Effector memory CD4-positive, alpha-beta T cell (primary cell): ENCODE measurements around the gene MYH14.
"Not testable (repeated sequence)": the region's sequence is repeated elsewhere in the genome, so short reads cannot be mapped to it uniquely, and the experiment has no call there.

Source experiments
- DNase-seq, 3 donors: peaks; one replicate each; pipeline ENCODE4 v3.0.0-alpha.2; 2020
- H3K27ac ChIP-seq: 2 replicates; pipeline ENCODE4 v1.7.0; 2013; ENCODE audit warnings: mild to moderate bottlenecking, low read length, moderate library complexity; ENCODE audit not compliant: insufficient read depth, poor library complexity, severe bottlenecking
- H3K27me3 ChIP-seq: replicated peaks from 2 replicates; pipeline ENCODE4 v1.7.0; 2013; ENCODE audit warnings: mild to moderate bottlenecking, low read length; ENCODE audit not compliant: insufficient read depth, control insufficient read depth, poor library complexity, severe bottlenecking
- H3K36me3 ChIP-seq: 2 replicates; pipeline ENCODE4 v1.7.0; 2013; ENCODE audit warnings: mild to moderate bottlenecking, low read length, moderate library complexity; ENCODE audit not compliant: control insufficient read depth, insufficient read depth
- H3K4me1 ChIP-seq: 2 replicates; pipeline ENCODE4 v1.7.0; 2013; ENCODE audit warnings: low read length, mild to moderate bottlenecking; ENCODE audit not compliant: control insufficient read depth, insufficient read depth, poor library complexity, severe bottlenecking
- H3K4me3 ChIP-seq: 2 replicates; pipeline ENCODE4 v1.7.0; 2013; ENCODE audit warnings: low read length, low read depth, mild to moderate bottlenecking; ENCODE audit not compliant: insufficient read depth, poor library complexity, severe bottlenecking
- H3K9me3 ChIP-seq: 2 replicates; pipeline ENCODE4 v1.7.0; 2013; ENCODE audit warnings: mild to moderate bottlenecking, low read length, moderate library complexity; ENCODE audit not compliant: control insufficient read depth

The MYH14 gene

DNA sequence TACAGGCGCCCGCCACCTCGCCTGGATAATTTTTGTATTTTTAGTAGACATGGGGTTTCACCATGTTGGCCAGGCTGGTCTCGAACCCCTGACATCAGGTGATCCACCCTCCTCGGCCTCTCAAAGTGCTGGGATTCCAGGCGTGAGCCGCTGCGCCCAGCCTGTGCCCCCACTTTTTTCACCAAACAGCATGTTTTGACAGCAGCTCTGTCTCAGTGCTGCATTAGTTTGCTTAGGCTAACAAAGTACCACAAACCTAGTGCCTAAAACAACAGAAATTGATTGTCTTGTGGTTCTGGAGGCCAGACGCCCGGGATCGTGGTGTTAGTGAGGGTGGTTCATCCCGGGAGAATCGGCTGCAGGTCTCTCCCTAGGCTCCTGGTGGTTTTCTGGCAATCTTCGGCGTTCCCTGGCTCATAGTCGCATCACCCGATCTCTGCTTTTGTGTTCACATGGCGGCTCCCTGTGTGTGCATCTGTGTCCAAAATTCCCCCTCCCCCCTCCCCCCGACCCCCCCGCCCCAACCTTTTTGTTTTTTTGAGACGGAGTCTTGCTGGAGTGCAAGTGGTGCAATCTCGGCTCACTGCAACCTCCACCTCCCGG lies 30.0 kb downstream of the MYH14 start:
- Histone ChIP-seq H3K4me1 (no peaks in the 10 kb centered on the region), H3K27ac (no peak overlapping the region), H3K9me3 (no peaks in the 10 kb centered on the region), H3K36me3 (no peaks in the 10 kb centered on the region), H3K27me3 (no peaks in the 10 kb centered on the region), H3K4me3 (no peak overlapping the region)
- no peak for DNase-seq

DNA sequence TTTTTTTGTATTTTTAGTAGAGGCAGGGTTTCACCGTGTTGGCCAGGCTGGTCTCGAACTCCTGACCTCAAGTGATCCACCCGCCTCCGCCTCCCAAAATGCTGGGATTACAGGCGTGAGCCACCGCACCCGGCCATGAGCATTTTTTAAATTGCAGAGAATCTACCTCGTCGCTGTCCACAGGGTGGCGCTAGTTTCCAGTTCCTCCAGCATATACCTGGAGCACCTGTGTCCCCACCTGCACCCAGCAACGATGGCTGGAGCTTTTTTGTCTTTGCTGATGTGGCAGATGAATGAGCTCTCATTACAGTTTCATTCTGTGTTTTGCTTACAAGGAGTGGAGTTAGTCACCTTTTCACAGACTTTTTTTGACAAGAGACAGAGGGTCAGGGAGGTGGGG lies 34.1 kb downstream of the MYH14 start:
- H3K36me3 ChIP-seq, H3K4me1 ChIP-seq, H3K4me3 ChIP-seq, H3K9me3 ChIP-seq, DNase-seq, H3K27ac ChIP-seq, H3K27me3 ChIP-seq: not testable (repeated sequence)

DNA sequence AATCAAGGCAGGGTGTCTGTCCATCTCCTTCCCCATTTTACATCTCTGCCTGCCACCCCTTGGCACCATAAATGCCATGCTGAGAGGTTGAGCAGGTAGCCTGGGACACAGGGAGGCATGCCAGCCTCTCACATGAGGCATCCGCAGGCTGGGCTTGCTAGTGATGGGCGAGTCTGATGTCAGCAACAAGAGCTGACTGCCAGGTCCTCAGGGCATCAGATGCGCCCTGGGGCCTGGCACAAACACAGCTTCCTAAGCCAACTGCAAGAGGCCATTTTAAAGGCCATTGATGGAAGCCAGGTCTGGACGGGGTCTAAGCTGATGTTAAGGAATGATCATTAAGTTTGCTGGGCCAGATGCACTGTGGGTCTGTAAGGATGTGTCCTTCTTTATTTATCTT lies 34.6 kb downstream of the MYH14 start:
- no peaks in the 10 kb centered on the region for H3K4me1 ChIP-seq
- H3K9me3 ChIP-seq, result no peaks in the 10 kb centered on the region
- no peak overlapping the region for H3K4me3 ChIP-seq
- no peaks in the 10 kb centered on the region for H3K27me3 ChIP-seq
- no peak overlapping the region for H3K27ac ChIP-seq
- no peaks in the 10 kb centered on the region for H3K36me3 ChIP-seq
- DNase-seq, result no peak

DNA sequence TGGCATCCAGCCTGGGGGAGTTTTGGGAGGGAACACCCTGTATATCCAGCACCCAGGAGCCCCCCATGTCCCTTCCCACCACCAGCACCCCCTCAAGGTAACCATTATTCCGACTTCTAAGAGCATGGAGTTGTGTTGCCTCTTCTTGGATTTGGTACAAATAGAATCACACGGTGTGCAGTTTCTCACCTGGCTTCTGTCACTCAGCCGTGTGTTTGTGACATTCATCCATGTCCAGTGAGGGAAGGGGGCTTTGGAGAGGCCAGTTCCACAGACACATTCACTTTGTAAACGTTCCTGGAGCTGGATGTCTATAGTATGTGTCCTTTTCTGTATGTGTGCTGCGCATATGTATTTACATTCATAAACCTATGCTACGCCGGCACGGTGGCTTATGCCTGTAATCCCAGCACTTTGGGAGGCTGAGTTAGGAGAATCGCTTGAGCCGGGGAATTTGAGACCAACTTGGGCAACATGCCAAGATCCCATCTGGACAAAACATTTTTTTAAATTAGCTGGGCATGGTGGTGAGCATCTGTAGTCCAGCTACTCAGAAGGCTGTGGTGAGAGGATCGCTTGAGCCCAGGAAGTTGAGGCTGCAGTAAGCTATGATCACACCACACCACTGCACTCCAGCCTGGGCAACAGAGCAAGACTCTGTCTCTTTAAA lies 36.6 kb downstream of the MYH14 start:
- Histone ChIP-seq H3K9me3 (no peaks in the 10 kb centered on the region), H3K27me3 (no peaks in the 10 kb centered on the region), H3K4me1 (no peaks in the 10 kb centered on the region), H3K4me3 (no peak overlapping the region), H3K36me3 (no peaks in the 10 kb centered on the region), H3K27ac (no peak overlapping the region)
- DNase-seq, result no peak

DNA sequence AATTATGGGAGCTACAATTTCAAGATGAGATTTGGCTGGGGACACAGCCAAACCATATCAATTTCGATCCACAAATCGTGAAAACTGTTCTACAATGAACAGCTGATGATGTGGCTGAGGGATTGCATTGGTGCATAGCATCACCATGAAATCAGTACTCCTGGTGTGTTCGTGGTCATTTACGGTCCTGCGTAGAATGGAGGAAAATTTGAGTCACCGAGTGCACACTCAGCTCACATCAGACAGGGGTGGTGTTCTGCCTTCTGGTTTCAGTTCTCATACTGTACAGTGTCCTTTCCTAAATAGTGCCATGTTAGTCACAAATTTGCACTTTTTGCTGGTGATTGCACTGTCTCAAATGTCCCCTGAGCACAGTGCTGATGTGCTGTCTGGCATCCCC lies 39.2 kb downstream of the MYH14 start:
- no peaks in the 10 kb centered on the region for H3K4me1 ChIP-seq
- H3K9me3 ChIP-seq, result no peaks in the 10 kb centered on the region
- no peak overlapping the region for H3K27ac ChIP-seq
- no peak for DNase-seq
- H3K27me3 ChIP-seq, result peaks cover 3% of the 10 kb centered on the region
- H3K4me3 ChIP-seq, result no peak overlapping the region
- H3K36me3 ChIP-seq, result no peaks in the 10 kb centered on the region

DNA sequence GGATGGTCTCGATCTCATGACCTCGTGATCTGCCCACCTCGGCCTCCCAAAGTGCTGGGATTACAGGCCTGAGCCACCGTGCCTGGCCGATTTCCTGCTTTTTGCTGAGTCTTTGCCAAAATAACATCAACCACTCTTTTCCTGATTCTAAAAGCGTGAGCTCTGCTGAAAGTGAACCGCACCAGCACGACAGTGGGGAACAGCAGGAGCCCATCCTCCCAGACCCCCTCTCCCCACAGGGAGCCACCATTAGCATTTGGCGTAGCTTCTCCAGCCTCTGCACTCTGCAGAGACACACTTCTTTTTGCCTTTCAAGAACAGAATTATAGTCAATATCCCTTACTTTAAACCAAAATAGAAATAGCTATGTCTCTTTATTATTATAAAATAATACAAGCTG lies 41.3 kb downstream of the MYH14 start:
- no peak overlapping the region for H3K4me3 ChIP-seq

DNA sequence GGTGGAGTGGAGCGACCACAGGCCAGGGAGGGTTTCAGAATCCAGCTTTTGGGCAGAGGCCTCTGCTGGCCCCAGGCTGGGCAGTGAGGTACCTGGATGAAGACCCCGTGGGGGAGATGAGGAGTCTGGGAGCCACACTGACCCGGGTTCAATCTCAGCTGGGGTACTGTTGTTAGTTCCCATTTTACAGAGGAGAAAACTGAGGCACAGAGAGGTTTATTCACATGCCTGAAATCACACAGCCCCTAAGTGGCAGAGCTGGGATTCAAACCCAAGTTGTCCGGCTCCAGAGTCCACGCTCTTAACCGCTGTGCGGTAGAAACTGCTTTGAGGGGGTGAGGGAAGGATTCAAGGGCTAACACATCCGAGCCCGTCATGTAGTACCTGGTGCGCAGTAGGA lies 45.0 kb downstream of the MYH14 start:
- Histone ChIP-seq H3K9me3 (peaks cover 10% of the 10 kb centered on the region), H3K4me1 (no peaks in the 10 kb centered on the region), H3K4me3 (no peak overlapping the region), H3K36me3 (no peaks in the 10 kb centered on the region), H3K27ac (no peak overlapping the region), H3K27me3 (peaks cover 3% of the 10 kb centered on the region)
- no peak for DNase-seq

More for the DNA sequence above, 41.3 kb downstream of the MYH14 start:
- DNase-seq, result no peak
- Histone ChIP-seq H3K27me3 (peaks cover 3% of the 10 kb centered on the region), H3K4me1 (no peaks in the 10 kb centered on the region), H3K27ac (no peak overlapping the region), H3K9me3 (no peaks in the 10 kb centered on the region), H3K36me3 (no peaks in the 10 kb centered on the region)

DNA sequence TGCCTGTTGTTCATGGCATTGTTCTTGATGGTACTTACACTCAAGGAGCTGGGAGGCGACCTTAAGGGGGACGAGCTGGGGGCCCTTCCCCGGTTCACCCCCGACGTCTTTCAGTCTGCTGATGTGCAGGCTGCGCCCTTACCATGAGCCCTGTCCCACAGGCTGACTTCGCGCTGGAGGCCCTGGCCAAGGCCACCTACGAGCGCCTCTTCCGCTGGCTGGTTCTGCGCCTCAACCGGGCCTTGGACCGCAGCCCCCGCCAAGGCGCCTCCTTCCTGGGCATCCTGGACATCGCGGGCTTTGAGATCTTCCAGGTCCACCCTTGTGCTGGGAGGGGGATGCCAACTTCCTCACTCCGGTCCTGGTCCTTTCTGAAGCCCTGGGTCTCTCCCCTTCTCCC lies 45.4 kb downstream of the MYH14 start:
- Histone ChIP-seq H3K27me3 (peaks cover 3% of the 10 kb centered on the region), H3K36me3 (no peaks in the 10 kb centered on the region), H3K9me3 (peaks cover 11% of the 10 kb centered on the region)

DNA sequence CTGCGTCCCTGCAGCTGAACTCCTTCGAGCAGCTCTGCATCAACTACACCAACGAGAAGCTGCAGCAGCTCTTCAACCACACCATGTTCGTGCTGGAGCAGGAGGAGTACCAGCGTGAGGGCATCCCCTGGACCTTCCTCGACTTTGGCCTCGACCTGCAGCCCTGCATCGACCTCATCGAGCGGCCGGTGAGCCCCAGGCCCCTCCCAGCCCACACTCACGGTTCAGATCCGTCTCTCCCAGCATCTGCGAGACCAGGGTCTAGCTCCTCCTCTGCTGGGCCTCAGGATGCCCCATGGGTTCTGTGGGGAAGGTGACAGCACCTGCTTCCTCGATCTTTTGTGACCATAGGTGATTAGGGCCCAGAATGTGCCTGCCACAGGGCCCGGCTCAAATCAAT lies 46.2 kb downstream of the MYH14 start:
- H3K27me3 ChIP-seq, result peaks cover 3% of the 10 kb centered on the region
- no peak overlapping the region for H3K27ac ChIP-seq
- H3K36me3 ChIP-seq, result no peaks in the 10 kb centered on the region
- no peak overlapping the region for H3K4me3 ChIP-seq
- no peak for DNase-seq
- H3K9me3 ChIP-seq, result peaks cover 11% of the 10 kb centered on the region
- no peaks in the 10 kb centered on the region for H3K4me1 ChIP-seq

More for the DNA sequence above, 45.4 kb downstream of the MYH14 start:
- Histone ChIP-seq H3K4me3 (no peak overlapping the region), H3K4me1 (no peaks in the 10 kb centered on the region), H3K27ac (no peak overlapping the region)
- DNase-seq, result no peak

DNA sequence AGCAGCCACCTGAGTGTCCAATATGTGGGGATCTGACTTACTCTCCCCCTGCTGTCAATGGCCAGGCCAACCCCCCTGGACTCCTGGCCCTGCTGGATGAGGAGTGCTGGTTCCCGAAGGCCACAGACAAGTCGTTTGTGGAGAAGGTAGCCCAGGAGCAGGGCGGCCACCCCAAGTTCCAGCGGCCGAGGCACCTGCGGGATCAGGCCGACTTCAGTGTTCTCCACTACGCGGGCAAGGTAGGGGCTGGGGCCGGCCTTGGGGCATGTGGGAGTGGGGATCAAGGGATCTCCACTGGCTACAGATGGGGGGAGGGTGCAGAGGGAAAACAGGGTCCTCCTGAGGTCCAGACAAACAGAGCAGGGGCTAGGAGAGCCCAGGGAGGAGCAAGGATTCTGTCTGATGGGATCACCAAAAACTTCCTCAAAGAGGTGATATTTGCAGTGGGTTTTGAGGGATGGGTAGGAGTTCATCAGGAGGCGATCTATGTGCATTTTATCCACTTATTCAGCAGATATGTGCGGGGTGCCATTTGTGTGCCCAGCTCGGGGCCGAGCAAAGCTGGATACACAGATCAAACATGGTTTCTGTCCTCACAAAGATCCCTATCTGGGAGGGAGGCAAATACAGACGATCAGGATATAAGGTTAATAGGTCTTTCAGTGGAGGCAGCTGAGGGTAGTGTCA lies 47.2 kb downstream of the MYH14 start:
- no peak overlapping the region for H3K27ac ChIP-seq

More for the DNA sequence above, 47.2 kb downstream of the MYH14 start:
- no peak for DNase-seq
- no peak overlapping the region for H3K4me3 ChIP-seq
- peaks cover 3% of the 10 kb centered on the region for H3K27me3 ChIP-seq
- H3K36me3 ChIP-seq, result no peaks in the 10 kb centered on the region
- H3K4me1 ChIP-seq, result no peaks in the 10 kb centered on the region
- H3K9me3 ChIP-seq, result peaks cover 11% of the 10 kb centered on the region
